HL-60/S4 treated with retinoic acid at 250 ng/mL for 4 days and 3 days (cell line): ENCODE results near the gene PCDH9.

Source experiments
- in situ Hi-C: fragments of 300-500 bp; cut with MboI; formaldehyde crosslinking; loops from 2 replicates; pipeline ENCODE4 v1.7.0; 2022; ENCODE audit warnings: low sequenced_read_pairs

Gene PCDH9

GRCh38 chr13:66359393-66359792 is 870.7 kb downstream of the PCDH9 start:
- in situ Hi-C loops: no loop called here

- in situ Hi-C loops: no loop called here
Measured at GRCh38 chr13:66358564-66358963, 871.6 kb downstream of the PCDH9 start.

- in situ Hi-C loops: no loop called here
Measured at GRCh38 chr13:66357463-66357862, 872.7 kb downstream of the PCDH9 start.

GRCh38 chr13:66354879-66355751 is 875.0 kb downstream of the PCDH9 start:
- in situ Hi-C loops: no loop called here

GRCh38 chr13:66353664-66354063 is 876.5 kb downstream of the PCDH9 start:
- in situ Hi-C loops: no loop called here

GRCh38 chr13:66349966-66350365 is 880.2 kb downstream of the PCDH9 start:
- in situ Hi-C loops: no loop called here

GRCh38 chr13:66348745-66349690 is 881.1 kb downstream of the PCDH9 start:
- in situ Hi-C loops: no loop called here

GRCh38 chr13:66347486-66348117 is 882.5 kb downstream of the PCDH9 start:
- in situ Hi-C loops: no loop called here

GRCh38 chr13:66345971-66346370 is 884.2 kb downstream of the PCDH9 start:
- in situ Hi-C loops: no loop called here

GRCh38 chr13:66345518-66345810 is 884.7 kb downstream of the PCDH9 start:
- in situ Hi-C loops: no loop called here

- in situ Hi-C loops: no loop called here
Measured at GRCh38 chr13:66344805-66345517, 885.2 kb downstream of the PCDH9 start.

GRCh38 chr13:66343224-66343828 is 886.8 kb downstream of the PCDH9 start:
- in situ Hi-C loops: no loop called here

GRCh38 chr13:66341635-66342377 is 888.3 kb downstream of the PCDH9 start:
- in situ Hi-C loops: no loop called here

GRCh38 chr13:66339214-66339613 is 890.9 kb downstream of the PCDH9 start:
- in situ Hi-C loops: no loop called here

- in situ Hi-C loops: no loop called here
Measured at GRCh38 chr13:66338542-66338941, 891.6 kb downstream of the PCDH9 start.

GRCh38 chr13:66335626-66336025 is 894.5 kb downstream of the PCDH9 start:
- in situ Hi-C loops: no loop called here

- in situ Hi-C loops: no loop called here
Measured at GRCh38 chr13:66329988-66330451, 900.1 kb downstream of the PCDH9 start.

GRCh38 chr13:66328476-66328875 is 901.7 kb downstream of the PCDH9 start:
- in situ Hi-C loops: no loop called here

- in situ Hi-C loops: no loop called here
Measured at GRCh38 chr13:66323745-66324347, 906.3 kb downstream of the PCDH9 start.
